Activated T-helper 9 cell treated with anti-CD3 and anti-CD28 coated beads, Interleukin-2, amount 50 U/mL, for 16 hours (primary cell): ENCODE measurements around the gene KCNQ2.
"Not testable (repeated sequence)": the region's sequence is repeated elsewhere in the genome, so short reads cannot be mapped to it uniquely, and the experiment has no call there.

Experiments used
- DNase-seq: peaks from one replicate; pipeline ENCODE4 v3.0.0-alpha.2; 2020; ENCODE audit warnings: low read depth

KCNQ2 gene

GRCh38 chr20:63471981-63472831, at the start of gene KCNQ2:
Gene KCNQ2, minus strand, starts transcription at chr20:63472655. Its CDS starts 192 bp downstream, at chr20:63472463.
- DNase-seq, result no peak

GRCh38 chr20:63521602-63522001, 49.1 kb upstream of the KCNQ2 start:
- no peak for DNase-seq

GRCh38 chr20:63520934-63521601, 48.6 kb upstream of the KCNQ2 start:
- DNase-seq, result peak; percentile 62

- peak; percentile 79 for DNase-seq
These were observed 48.1 kb upstream of the KCNQ2 start, which contains the start of gene PPDPF for GRCh38 chr20:63520504-63520933. Gene PPDPF, plus strand, starts transcription at chr20:63520765. Its CDS starts 544 bp downstream, at chr20:63521309.

- DNase-seq, result peak; percentile 44
These were observed 47.4 kb upstream of the KCNQ2 start for GRCh38 chr20:63519668-63520503.

- DNase-seq, result no peak
These were observed 46.7 kb upstream of the KCNQ2 start for GRCh38 chr20:63518946-63519667.

GRCh38 chr20:63518351-63518861, 46.0 kb upstream of the KCNQ2 start:
- no peak for DNase-seq

- DNase-seq, result no peak
These were observed 45.2 kb upstream of the KCNQ2 start for GRCh38 chr20:63517376-63518309.

- DNase-seq, result not testable (repeated sequence)
These were observed 42.1 kb upstream of the KCNQ2 start for GRCh38 chr20:63514520-63514919.

GRCh38 chr20:63513207-63513606, 40.8 kb upstream of the KCNQ2 start:
- no peak for DNase-seq

- DNase-seq, result no peak
These were observed 36.7 kb upstream of the KCNQ2 start for GRCh38 chr20:63509088-63509564.

- no peak for DNase-seq
These were observed 35.8 kb upstream of the KCNQ2 start for GRCh38 chr20:63508072-63508768.

- no peak for DNase-seq
These were observed 34.8 kb upstream of the KCNQ2 start for GRCh38 chr20:63507083-63507743.

GRCh38 chr20:63505723-63506122, 33.3 kb upstream of the KCNQ2 start:
- DNase-seq, result no peak

GRCh38 chr20:63505281-63505680, 32.8 kb upstream of the KCNQ2 start:
- DNase-seq, result no peak

- DNase-seq, result no peak
These were observed 32.2 kb upstream of the KCNQ2 start for GRCh38 chr20:63504642-63505041.

- no peak for DNase-seq
These were observed 31.1 kb upstream of the KCNQ2 start for GRCh38 chr20:63503524-63503923.

- no peak for DNase-seq
These were observed 30.3 kb upstream of the KCNQ2 start for GRCh38 chr20:63502671-63503172.
